GM12872 (cell line): ENCODE data around the gene MIGA2.

ENCODE experiments used
- CTCF ChIP-seq: IDR thresholded peaks from 3 replicates; pipeline ENCODE4 v1.5.1; 2011; ENCODE audit warnings: low read depth, mild to moderate bottlenecking, low read length, moderate library complexity; ENCODE audit not compliant: insufficient read depth

MIGA2 gene

GRCh38 chr9:129012893-129013448, 23.5 kb upstream of the MIGA2 start:
- TF ChIP-seq CTCF, result no peak

GRCh38 chr9:129013674-129014073, 22.8 kb upstream of the MIGA2 start:
- TF ChIP-seq CTCF, result no peak

GRCh38 chr9:129014124-129014523, 22.3 kb upstream of the MIGA2 start:
- no peak for TF ChIP-seq CTCF

GRCh38 chr9:129014608-129015007, 21.8 kb upstream of the MIGA2 start:
- TF ChIP-seq CTCF, result no peak

GRCh38 chr9:129021091-129021490, 15.3 kb upstream of the MIGA2 start:
- TF ChIP-seq CTCF, result no peak

GRCh38 chr9:129022037-129022436, 14.4 kb upstream of the MIGA2 start:
- no peak for TF ChIP-seq CTCF

GRCh38 chr9:129023036-129023907, 13.2 kb upstream of the MIGA2 start:
- TF ChIP-seq CTCF, result no peak
